HCT116 (cell line): ENCODE results near the gene GP2.

Source experiments
- CEBPB ChIP-seq: IDR thresholded peaks from 2 replicates; pipeline ENCODE4 v1.6.1; 2012; ENCODE audit warnings: low read depth
- EZH2 ChIP-seq: fragments of 200-600 bp; sonication (generic); IDR thresholded peaks from 2 replicates; pipeline ENCODE4 v1.6.1; 2017; ENCODE audit warnings: antibody characterized with exemption, mixed run types
- EZH2phosphoT487 ChIP-seq: fragments of 200-600 bp; IDR thresholded peaks from 2 replicates; pipeline ENCODE4 v1.6.1; 2018; ENCODE audit warnings: antibody characterized with exemption, borderline replicate concordance
- POLR2A ChIP-seq: IDR thresholded peaks from 2 replicates; pipeline ENCODE4 v1.7.0; 2011; ENCODE audit warnings: borderline replicate concordance; ENCODE audit not compliant: insufficient read depth, insufficient read length; ENCODE audit errors: extremely low read depth
- RAD21 ChIP-seq: IDR thresholded peaks from 2 replicates; pipeline ENCODE4 v1.6.1; 2012; ENCODE audit warnings: low read depth, mild to moderate bottlenecking
- SRF ChIP-seq: IDR thresholded peaks from 2 replicates; pipeline ENCODE4 v1.6.1; 2012; ENCODE audit warnings: low read depth
- TF ChIP-seq, protein P1 (sequence below): IDR thresholded peaks from 2 replicates; pipeline ENCODE4 v1.6.1; 2012
- TF ChIP-seq, protein P2 (sequence below), 3 experiments: fragments of 200-600 bp in 1 of 3; sonication (generic) in 1 of 3; IDR thresholded peaks in 2 of 3; conservative IDR thresholded peaks in 1 of 3; 2 replicates each; pipeline ENCODE4 v1.5.1; 2012 to 2017; ENCODE audit warnings: low read depth in 2 of 3, low read length in 2 of 3, antibody characterized with exemption in 1 of 3, borderline replicate concordance in 1 of 3, control low read depth in 1 of 3, mild to moderate bottlenecking in 1 of 3, mixed read lengths in 1 of 3, mixed run types in 1 of 3, moderate library complexity in 1 of 3; ENCODE audit not compliant: insufficient read depth in 1 of 3
- TF ChIP-seq, protein P3 (sequence below): IDR thresholded peaks from 2 replicates; pipeline ENCODE4 v1.6.1; 2012; ENCODE audit warnings: low read depth

DNA sequence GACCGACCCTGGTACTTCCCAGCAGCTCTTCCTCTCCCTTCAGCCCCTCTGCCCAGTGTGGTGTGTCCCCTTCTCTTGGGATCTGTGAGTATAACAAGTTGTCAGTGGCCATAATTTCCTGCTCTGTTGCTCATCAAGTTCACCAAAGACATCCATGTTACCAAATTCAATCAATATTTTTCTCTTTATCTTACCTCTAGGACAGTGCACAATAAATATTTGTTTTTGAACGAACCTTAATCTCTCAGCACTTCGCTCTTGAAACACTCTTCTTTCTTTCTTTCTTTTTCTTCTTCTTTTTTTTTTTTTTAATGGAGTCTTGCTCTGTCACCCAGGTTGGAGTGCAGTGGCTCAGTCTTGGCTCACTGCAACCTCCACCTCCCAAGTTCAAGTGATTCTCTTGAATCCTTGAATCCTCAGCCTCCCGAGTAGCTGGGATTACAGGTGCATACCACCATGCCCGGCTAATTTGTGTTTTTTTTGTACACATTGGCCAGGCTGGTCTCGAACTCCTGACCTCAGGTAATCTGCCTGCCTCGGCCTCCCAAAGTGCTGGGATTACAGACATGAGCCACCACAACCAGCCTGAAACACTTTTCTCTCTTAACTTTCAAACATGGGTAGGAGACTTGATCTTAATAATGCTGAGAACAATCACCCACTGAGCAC is 27.9 kb upstream of the GP2 start:
- TF ChIP-seq SRF: no peak
- TF ChIP-seq, protein P1, sequence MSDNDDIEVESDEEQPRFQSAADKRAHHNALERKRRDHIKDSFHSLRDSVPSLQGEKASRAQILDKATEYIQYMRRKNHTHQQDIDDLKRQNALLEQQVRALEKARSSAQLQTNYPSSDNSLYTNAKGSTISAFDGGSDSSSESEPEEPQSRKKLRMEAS: no peak
- no peak for TF ChIP-seq POLR2A
- TF ChIP-seq RAD21: no peak
- TF ChIP-seq, protein P2, sequence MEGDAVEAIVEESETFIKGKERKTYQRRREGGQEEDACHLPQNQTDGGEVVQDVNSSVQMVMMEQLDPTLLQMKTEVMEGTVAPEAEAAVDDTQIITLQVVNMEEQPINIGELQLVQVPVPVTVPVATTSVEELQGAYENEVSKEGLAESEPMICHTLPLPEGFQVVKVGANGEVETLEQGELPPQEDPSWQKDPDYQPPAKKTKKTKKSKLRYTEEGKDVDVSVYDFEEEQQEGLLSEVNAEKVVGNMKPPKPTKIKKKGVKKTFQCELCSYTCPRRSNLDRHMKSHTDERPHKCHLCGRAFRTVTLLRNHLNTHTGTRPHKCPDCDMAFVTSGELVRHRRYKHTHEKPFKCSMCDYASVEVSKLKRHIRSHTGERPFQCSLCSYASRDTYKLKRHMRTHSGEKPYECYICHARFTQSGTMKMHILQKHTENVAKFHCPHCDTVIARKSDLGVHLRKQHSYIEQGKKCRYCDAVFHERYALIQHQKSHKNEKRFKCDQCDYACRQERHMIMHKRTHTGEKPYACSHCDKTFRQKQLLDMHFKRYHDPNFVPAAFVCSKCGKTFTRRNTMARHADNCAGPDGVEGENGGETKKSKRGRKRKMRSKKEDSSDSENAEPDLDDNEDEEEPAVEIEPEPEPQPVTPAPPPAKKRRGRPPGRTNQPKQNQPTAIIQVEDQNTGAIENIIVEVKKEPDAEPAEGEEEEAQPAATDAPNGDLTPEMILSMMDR (IDR thresholded peaks at IDR 0.05 in 2 of 3, conservative IDR thresholded peaks at IDR 0.05 in 1 of 3; ENCODE audit: borderline replicate concordance in 1 of 3, insufficient read depth in 1 of 3, low read depth in 2 of 3, low read length in 2 of 3): no peak
- no peak for TF ChIP-seq EZH2
- TF ChIP-seq, protein P3, sequence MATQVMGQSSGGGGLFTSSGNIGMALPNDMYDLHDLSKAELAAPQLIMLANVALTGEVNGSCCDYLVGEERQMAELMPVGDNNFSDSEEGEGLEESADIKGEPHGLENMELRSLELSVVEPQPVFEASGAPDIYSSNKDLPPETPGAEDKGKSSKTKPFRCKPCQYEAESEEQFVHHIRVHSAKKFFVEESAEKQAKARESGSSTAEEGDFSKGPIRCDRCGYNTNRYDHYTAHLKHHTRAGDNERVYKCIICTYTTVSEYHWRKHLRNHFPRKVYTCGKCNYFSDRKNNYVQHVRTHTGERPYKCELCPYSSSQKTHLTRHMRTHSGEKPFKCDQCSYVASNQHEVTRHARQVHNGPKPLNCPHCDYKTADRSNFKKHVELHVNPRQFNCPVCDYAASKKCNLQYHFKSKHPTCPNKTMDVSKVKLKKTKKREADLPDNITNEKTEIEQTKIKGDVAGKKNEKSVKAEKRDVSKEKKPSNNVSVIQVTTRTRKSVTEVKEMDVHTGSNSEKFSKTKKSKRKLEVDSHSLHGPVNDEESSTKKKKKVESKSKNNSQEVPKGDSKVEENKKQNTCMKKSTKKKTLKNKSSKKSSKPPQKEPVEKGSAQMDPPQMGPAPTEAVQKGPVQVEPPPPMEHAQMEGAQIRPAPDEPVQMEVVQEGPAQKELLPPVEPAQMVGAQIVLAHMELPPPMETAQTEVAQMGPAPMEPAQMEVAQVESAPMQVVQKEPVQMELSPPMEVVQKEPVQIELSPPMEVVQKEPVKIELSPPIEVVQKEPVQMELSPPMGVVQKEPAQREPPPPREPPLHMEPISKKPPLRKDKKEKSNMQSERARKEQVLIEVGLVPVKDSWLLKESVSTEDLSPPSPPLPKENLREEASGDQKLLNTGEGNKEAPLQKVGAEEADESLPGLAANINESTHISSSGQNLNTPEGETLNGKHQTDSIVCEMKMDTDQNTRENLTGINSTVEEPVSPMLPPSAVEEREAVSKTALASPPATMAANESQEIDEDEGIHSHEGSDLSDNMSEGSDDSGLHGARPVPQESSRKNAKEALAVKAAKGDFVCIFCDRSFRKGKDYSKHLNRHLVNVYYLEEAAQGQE: no peak
- TF ChIP-seq EZH2phosphoT487: no peak
- TF ChIP-seq CEBPB: no peak
